Measurements from ENCODE around the gene TXNRD2.
"Not testable (repeated sequence)": the region's sequence is repeated elsewhere in the genome, so short reads cannot be mapped to it uniquely, and the experiment has no call there.

TXNRD2 gene

DNA sequence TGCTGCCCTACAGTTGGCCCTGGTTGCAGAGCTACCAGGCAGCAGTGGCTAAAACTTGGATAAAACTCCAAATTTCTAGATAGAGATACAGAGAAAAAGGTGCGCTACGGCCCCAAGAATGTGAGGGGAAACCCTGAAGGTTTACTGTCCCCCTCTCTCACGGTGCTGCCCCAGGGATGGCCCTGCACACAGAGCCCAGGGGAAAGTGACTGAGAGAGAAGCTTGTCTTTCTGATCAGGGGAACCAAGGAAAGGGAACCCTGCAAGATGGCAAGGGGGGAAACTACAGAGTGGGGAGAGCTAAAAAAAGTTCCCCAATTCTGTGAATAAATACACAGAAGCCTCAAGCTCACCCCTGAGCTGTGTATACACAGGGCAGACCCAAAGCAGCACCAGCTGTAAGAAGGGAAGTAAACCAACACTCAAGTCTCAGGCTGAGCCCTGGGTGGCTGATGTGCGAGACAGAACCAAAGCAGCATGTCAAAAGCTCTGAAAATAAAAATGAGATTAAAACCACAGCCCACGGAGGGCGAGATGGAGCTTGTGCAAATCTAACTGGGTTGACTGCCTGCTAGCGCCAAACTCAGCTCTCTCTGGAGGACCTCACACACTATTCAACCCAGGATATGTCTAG lies 109.0 kb downstream of the TXNRD2 start:
- no peak for DNase-seq
- TF ChIP-seq POLR2A (IDR thresholded peaks at IDR 0.05; ENCODE audit: low read length) (no peak), GATA1 (IDR thresholded peaks at IDR 0.05; ENCODE audit: low read depth, low read length) (no peak)

DNA sequence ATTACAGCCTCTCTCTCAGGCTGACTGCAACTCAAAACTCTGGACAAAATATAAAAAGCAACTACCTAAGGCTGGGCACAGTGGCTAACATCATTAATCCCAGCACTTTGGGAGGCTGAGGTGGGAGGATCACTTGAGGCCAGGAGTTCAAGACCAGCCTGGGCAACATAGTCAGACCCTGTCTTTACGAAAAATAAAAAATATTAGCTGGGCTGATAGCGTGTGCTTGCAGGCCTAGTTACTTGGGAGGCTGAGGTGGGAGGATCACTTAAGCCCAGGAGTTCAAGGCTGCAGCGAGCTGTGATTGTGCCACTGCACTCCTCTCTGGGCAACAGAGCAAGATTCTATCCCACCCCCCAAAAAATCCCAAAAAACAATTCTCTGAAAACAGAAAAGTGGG lies 109.6 kb downstream of the TXNRD2 start:
- DNase-seq: not testable (repeated sequence)

DNA sequence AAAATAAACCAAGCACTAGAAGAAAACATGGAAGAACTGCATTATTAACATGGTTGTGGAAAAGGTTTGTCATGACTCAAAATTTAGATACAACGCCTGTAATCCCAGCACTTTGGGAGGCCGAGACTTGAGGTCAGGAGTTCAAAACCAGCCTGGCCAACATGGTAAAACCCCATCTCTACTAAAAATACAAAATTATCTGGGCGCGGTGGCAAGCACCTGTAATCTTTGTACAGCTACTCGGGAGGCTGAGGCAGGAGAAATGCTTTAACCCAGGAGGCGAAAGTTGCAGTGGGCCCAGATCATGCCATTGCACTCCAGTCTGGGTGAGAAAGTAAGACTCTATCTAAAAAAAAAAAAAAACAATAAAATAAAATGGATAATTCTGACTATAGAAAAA lies 110.6 kb downstream of the TXNRD2 start:
- TF ChIP-seq GATA1 (IDR thresholded peaks at IDR 0.05; ENCODE audit: low read depth, low read length) (no peak), POLR2A (IDR thresholded peaks at IDR 0.05; ENCODE audit: low read length) (no peak)
- DNase-seq: no peak

DNA sequence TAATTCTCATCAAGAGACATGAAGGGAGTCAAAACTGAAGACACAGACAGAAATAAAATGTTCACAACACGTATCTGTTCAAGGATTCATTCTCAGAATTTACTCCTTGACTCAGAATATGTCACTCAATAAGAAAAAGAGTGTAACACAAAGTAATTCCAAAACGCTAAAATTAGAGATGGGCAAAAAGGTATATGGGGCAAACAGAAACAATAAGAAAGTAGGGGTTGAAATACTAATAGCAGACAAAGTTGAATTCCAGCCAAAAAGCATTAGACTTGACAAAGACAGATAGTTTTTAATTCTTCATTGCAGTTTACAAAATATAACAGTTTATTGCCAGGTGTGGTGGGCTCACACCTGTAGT lies 113.6 kb downstream of the TXNRD2 start:
- no peak for DNase-seq
- TF ChIP-seq GATA1 (IDR thresholded peaks at IDR 0.05; ENCODE audit: low read depth, low read length): no peak
- TF ChIP-seq POLR2A (IDR thresholded peaks at IDR 0.05; ENCODE audit: low read length): no peak

DNA sequence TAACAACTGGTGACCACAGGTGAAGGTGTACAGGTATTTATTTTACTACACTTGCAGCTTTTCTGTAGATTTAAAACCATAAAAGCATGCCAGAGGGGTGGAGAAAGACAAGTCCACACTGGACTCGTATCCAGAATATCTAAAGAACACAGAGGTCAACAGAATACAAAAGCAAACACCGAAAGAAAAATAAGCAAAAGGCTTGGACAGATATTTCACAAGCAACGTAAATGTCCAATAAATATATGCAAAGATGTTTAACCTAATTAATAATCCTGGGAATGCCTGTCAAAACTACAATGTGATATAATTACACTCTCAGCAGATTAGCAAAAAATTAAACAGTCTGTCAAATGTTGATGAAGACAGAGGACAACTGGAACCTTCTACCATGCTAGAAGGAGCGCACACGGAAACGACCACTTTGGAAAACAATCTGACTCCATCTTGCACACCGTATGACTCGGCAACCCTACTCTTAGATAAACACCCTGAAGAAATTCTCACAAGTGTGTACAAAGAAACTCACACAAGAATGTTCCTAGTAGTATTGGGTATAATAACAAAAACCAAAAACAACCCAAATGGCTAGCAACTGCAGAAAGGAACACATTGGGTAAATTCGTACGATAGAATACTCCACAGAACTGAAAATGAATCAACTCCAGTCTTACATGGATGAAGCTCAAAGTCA lies 114.1 kb downstream of the TXNRD2 start:
- TF ChIP-seq GATA1 (IDR thresholded peaks at IDR 0.05; ENCODE audit: low read depth, low read length): no peak
- no peak for TF ChIP-seq POLR2A (IDR thresholded peaks at IDR 0.05; ENCODE audit: low read length)
- no peak for DNase-seq

DNA sequence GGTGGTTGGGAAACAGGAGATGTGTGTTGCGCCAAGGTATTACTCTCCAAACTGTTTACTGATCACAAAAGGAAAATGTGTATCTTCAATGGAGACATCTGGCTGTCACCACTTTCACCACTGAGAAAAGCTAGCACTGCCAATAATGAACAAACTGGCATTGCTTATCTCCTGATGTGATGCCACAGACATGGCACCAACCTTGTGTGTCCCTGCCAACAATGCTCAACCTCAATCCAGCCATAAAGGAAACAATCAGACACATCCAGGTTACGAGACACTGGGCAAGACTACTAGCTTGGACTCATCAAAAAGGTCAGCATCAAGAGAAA lies 115.0 kb downstream of the TXNRD2 start:
- TF ChIP-seq GATA1 (IDR thresholded peaks at IDR 0.05; ENCODE audit: low read depth, low read length) (no peak), POLR2A (IDR thresholded peaks at IDR 0.05; ENCODE audit: low read length) (no peak)
- no peak for DNase-seq

DNA sequence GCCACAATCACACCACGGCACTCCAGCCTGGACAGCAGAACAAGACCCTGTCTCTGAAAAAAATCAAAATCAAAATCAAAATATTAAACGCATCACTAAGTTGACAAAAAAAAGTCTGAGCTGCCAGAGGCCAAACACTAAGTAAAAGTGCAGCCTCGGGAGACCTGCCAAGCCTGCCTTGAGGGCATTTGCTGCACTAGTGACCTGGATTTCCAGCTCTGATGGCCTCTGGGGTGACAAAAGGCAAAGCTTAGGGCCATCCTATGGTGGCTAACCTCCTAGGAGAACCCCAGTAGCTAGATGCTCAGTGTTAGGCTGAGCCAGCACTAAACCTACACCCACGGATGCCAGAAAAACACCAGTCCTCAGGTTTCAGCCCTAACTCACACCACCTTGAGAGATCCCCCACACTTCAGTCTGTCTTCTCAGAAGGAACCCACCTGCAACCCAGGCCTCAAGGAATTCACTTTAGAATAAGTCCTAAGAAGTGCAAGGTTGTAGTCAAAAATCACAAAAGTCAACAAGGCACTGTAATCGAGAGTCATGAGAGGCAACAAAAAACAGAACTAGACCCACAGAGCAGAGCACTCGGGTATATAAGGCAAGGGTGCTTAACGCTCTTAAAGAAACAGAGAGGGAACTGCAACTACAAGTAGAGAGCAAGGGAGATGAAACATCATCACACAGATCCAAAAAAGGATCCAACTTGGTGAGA lies 115.6 kb downstream of the TXNRD2 start:
- DNase-seq: no peak

More for the DNA sequence above, 115.6 kb downstream of the TXNRD2 start:
- TF ChIP-seq GATA1 (IDR thresholded peaks at IDR 0.05; ENCODE audit: low read depth, low read length) (no peak), POLR2A (IDR thresholded peaks at IDR 0.05; ENCODE audit: low read length) (no peak)

All from erythroblast (primary cell).